AG20443 (cell line): ENCODE results near the gene KRT1.

ENCODE experiments used
- DNase-seq: peaks from one replicate; pipeline ENCODE4 v3.0.0; 2012; ENCODE audit warnings: low spot score, mixed read lengths

Gene KRT1

DNA sequence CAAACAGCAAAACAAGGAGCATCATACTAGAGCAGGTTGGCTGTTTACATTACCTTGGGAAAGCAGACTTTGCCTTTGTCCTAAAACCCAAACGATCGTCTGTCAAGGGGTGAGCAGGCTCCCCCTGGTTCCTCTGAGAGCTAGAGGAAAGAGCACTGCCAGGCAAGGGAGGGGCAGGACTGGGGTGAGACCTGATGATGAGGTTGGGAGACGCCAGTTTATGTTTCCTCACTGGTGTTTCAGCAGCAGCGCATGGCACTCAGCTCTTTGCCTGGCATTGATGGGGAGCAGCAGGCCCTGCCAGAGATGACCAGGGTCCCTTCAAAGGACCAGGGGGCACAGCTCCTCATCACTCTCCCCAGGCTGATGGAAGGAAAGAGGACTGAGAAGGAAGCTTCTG is 20.3 kb downstream of the KRT1 start:
- DNase-seq = no peak

GRCh38 chr12:52659395-52659794 is 20.8 kb downstream of the KRT1 start:
- DNase-seq = no peak

GRCh38 chr12:52658196-52658595 is 22.0 kb downstream of the KRT1 start:
- no peak for DNase-seq

DNA sequence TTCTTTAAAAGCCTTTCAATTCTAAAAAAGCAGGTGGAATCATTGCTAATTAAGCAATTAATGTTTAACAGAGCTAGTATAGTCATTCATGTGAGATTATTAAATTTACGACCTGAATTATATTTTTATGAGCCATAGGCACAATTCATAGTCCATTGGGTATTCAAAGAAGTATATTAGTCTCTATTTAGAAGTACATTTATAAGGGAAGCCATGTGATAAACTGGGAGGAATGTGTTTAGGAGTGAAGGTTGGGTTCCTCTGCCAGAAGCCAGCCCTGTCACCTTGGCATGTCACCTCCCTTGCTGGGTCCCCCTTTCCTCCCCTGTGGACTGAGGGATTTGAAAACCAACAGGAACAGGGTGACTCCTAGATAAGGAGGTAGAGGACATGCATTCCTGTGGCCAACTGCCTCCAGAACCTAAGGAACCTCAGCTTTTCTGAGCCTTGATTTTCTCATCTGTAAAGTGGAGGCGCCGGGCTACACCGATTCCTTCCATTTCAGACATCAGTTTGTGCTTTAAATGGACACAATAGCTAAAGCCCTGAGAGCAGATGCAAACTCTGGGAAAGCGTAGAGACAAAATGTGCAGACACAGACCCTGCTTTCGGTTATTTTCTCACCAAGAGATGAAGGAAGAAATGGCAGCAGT is 22.8 kb downstream of the KRT1 start:
- no peak for DNase-seq

GRCh38 chr12:52656616-52657015 is 23.6 kb downstream of the KRT1 start:
- no peak for DNase-seq

DNA sequence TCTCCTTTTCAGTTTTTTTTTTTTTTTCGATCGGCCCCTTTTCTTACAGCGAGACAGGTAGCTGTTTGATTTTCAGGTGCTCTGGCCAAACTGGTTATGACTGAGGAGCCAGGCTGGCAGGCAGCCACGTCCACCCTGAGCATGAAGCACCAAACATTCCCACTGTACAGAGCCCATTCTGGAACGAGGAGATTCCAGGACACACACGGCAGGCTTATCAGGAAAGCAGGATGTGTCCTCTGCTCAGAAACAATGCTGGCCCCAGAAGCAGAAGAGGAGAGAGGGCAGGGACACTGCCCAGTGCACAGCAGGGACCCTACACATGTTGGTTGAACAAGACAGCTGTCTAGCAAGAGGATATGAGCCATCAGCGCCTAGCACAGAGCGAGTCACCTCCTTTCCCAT is 24.5 kb downstream of the KRT1 start:
- no peak for DNase-seq

- DNase-seq = no peak
Measured at GRCh38 chr12:52655251-52655650, 25.0 kb downstream of the KRT1 start.

GRCh38 chr12:52651726-52652261 is 28.4 kb downstream of the KRT1 start, which contains the start of gene KRT2:
TSS of gene KRT2 (minus strand) at chr12:52652211. CDS start at chr12:52652142, 69 bp downstream.
- DNase-seq = no peak

- DNase-seq = peak; percentile 25
Measured at GRCh38 chr12:52650520-52651081, 29.6 kb downstream of the KRT1 start.

DNA sequence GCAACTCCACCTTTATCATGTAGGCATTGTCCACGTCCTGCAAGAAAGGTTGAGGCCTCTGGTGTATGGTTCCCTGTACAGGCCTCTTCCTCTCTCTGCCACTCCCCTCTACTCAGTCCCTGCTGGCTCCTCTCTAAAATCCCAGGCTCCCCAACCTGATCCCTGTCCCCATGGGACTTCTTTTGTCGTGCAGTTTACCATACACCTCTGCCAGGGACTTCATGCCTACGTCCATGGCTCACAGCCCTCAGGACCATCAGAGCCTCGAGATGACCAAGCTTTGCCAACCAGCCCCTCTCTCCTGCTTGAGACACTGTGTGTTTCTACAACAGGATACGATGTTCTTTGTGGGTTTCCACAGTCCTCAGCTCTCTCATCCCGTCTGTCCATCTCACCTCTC is 31.1 kb downstream of the KRT1 start:
- DNase-seq = no peak

DNA sequence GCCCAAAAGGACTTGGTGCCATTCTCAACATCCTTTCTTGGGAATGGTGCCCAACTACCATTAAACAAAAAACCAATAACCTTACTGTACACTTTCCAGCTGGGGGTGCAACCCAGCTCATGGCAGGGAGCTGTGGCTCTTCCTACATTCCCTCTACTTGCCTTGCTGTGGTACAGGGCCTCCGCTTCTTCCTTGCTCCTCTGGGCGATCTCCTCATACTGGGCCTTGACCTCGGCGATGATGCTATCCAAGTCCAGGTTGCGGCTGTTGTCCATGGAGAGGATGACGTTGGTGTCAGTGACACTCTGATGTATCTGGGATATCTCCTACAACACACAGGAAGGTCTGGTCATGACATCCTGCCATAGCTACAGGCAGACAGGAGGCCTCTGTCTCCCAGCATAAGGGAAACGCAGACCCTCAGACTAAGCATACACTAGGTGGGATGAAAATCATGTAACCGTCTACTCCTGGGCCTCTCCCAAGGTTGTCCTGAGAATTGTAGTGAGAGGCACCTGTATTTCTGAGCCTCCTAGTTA is 32.1 kb downstream of the KRT1 start:
- DNase-seq = no peak

DNA sequence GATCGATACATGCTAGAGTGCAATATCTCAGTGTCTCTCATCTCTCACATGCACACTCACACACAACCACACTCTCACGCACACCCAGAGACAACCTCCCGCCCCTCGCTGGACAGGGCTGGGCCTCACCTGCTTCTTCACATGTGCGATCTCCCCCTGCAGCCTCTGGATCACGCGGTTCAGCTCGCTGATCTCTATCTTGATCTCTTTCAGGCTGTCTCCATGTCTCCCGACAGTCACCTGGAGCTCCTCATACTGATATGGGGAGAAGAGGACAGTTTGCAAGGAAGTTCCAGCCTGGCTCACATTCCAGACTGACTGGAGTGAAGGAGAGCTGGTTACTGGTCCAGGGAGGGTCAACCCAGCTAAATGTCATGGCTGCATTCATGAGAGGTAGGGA is 32.6 kb downstream of the KRT1 start:
- DNase-seq = no peak

DNA sequence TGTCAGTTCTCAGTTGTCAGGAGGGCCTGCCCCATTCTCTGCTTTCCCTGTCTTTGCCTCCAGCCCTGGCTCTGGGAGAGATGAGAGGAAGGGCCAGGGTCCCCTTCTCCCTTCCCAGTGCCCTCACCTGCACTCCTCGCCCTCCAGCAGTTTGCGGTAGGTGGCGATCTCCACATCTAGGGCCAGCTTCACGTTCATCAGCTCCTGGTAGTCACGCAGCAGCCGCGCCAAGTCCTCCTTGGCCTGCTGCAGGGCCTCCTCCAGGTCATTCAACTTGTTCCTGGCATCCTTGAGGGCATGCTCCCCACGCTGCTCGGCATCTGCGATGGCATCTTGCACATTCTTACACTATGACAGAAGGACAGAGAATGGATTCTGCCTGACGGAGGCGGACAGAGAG is 33.6 kb downstream of the KRT1 start:
- DNase-seq = no peak

DNA sequence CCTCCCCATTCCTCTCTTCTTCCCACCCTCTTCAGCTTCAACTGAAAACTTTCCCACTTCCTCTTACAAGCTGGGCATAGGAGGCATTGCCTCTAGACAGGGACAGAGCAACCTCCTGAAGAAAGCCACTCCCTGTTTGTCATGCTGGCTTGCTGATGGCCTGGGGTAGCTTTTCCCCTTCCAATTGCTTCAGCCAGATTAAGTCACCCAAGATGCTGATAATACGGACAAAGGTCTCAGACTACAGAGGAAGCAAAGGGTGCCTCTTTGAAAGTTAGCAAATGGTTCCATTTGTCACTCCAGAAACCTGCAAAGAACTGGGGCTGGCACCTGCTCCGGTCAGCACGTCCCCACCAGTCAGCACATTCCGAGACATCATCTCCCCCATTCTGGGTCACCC is 34.2 kb downstream of the KRT1 start:
- DNase-seq = no peak

GRCh38 chr12:52645120-52645761 is 35.0 kb downstream of the KRT1 start:
- no peak for DNase-seq

DNA sequence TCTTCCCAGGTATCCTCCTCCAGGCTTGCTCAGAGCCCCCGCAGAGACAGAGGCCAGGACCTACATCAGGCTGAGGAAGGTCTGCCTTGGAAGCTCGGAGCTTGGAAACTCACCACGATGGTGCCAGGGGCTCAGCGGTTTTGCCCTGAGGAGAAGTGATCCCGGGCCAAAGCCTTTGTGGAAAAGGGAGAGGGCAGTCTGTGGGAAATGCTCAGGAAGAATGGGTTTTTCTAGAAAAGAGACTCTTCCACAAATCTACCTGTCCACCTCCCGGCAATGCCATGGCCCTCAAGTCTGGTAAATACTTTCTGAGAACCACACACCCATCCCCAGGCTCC is 36.2 kb downstream of the KRT1 start:
- DNase-seq = no peak

- DNase-seq = no peak
Measured at GRCh38 chr12:52643233-52644077, 36.8 kb downstream of the KRT1 start.

DNA sequence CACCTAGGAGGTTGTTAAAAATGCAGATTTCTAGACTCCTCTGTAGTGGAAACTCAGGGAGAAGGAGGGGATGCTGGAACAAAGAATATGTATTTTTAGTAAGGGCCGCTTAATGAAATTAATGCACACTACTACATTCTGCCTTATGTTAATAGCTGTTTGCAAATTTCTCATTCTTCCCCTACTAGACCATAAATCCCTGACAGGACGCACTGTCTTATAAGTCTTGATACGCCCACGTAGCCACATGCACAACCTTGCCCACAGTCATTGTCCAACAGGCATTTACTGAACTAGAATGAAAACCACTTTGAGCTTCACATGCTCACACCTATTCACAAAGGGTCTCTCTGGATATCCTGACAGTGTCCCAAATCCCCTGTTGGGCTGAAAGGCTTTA is 38.7 kb downstream of the KRT1 start:
- no peak for DNase-seq

GRCh38 chr12:52637299-52637698 is 42.9 kb downstream of the KRT1 start:
- no peak for DNase-seq

GRCh38 chr12:52636592-52637258 is 43.5 kb downstream of the KRT1 start:
- no peak for DNase-seq

GRCh38 chr12:52636189-52636588 is 44.0 kb downstream of the KRT1 start:
- DNase-seq = no peak
